D721Med (cell line): ENCODE results near the gene CNTN2.

Experiments used
- DNase-seq: peaks from one replicate; pipeline ENCODE4 v3.0.0; 2011; ENCODE audit warnings: low spot score; ENCODE audit not compliant: insufficient read length
- FAIRE-seq: peaks from 2 replicates; lab custom pipeline; 2011; peaks lifted over from hg19 to GRCh38; lab: Jason Lieb, UNC
- CTCF ChIP-seq: IDR thresholded peaks from 2 replicates; pipeline ENCODE4 v1.5.1; 2012; ENCODE audit warnings: mild to moderate bottlenecking, control low read depth; ENCODE audit not compliant: insufficient read depth; ENCODE audit errors: missing control alignments

CNTN2 gene

GRCh38 chr1:205074084-205074483 lies 31.1 kb downstream of the CNTN2 start:
- no peak for FAIRE-seq
- no peak for DNase-seq
- TF ChIP-seq CTCF, result no peak

- FAIRE-seq, result no peak
Observed at GRCh38 chr1:205074513-205074912, 31.5 kb downstream of the CNTN2 start.

GRCh38 chr1:205075642-205076155 lies 32.7 kb downstream of the CNTN2 start:
- no peak for DNase-seq
- no peak for TF ChIP-seq CTCF
- FAIRE-seq, result no peak

More at GRCh38 chr1:205074513-205074912, 31.5 kb downstream of the CNTN2 start:
- no peak for DNase-seq
- TF ChIP-seq CTCF, result no peak

GRCh38 chr1:205076245-205076761 lies 33.3 kb downstream of the CNTN2 start:
- FAIRE-seq (no peak), DNase-seq (no peak)
- no peak for TF ChIP-seq CTCF

GRCh38 chr1:205077158-205077933 lies 34.3 kb downstream of the CNTN2 start:
- no peak for DNase-seq
- no peak for TF ChIP-seq CTCF
- FAIRE-seq, result no peak

- FAIRE-seq (no peak), DNase-seq (no peak)
- TF ChIP-seq CTCF, result no peak
Observed at GRCh38 chr1:205077934-205078311, 34.9 kb downstream of the CNTN2 start.

- peak; percentile 84 for FAIRE-seq
- no peak for DNase-seq
- TF ChIP-seq CTCF, result no peak
Observed at GRCh38 chr1:205082431-205082830, 39.4 kb downstream of the CNTN2 start.
